ENCODE results near the gene IL17F. TPM values are rescaled to one million over a fixed set of nuclear protein-coding genes. Genes with fewer than 3 reads are reported as not detected.

Gene IL17F
- total RNA-seq, 1 experiment from 2014 or later: not detected

GRCh38 chr6:52288216-52288615, 43.9 kb upstream of the IL17F start:
- Histone ChIP-seq H3K27ac (ENCODE audit: low read length) (no peak overlapping the region), H3K4me3 (ENCODE audit: low read length) (no peak overlapping the region), H3F3A (ENCODE audit: low read length, unreplicated experiment) (no peaks in the 10 kb centered on the region), H3K4me1 (ENCODE audit: insufficient read depth, low read length) (peaks cover 13% of the 10 kb centered on the region), H2AFZ (ENCODE audit: low read length) (no peak overlapping the region), H3K9me2 (replicated peaks; ENCODE audit: low read length) (no peaks in the 10 kb centered on the region), H3K9ac (ENCODE audit: low read length) (no peak overlapping the region), H3K36me3 (ENCODE audit: low read depth, low read length) (0 out of 2 replicates have a peak, but pooled peaks cover 2% of the 10 kb centered on the region), H3K9me3 (ENCODE audit: low read length) (no peaks in the 10 kb centered on the region), H3K4me2 (ENCODE audit: low read length) (no peak overlapping the region), H3K27me3 (ENCODE audit: low read length) (no peaks in the 10 kb centered on the region), H3K79me2 (ENCODE audit: low read length) (peaks cover 14% of the 10 kb centered on the region), H4K20me1 (ENCODE audit: low read length) (peaks cover 5% of the 10 kb centered on the region; the same call in 1 of the 2 replicates)
- intact Hi-C loops (cut with micrococcal nuclease): no loop called here
- no TSS peak for BruUV-seq (replicated peaks)
- ChIA-PET POLR2A (ENCODE audit: unreplicated experiment) (no interaction called here), CTCF (no interaction called here)
- no peak for ATAC-seq
- TF ChIP-seq CTCF (conservative IDR thresholded peaks at IDR 0.05; ENCODE audit: low read depth, low read length): no peak
- no peak for TF ChIP-seq EZH2phosphoT487 (IDR thresholded peaks at IDR 0.05; ENCODE audit: borderline replicate concordance, low read length)
- no peak for TF ChIP-seq EZH2 (IDR thresholded peaks at IDR 0.05; ENCODE audit: low read length, unreplicated experiment)
- no peak for DNase-seq

- intact Hi-C loops (cut with micrococcal nuclease): loop anchor here (1.0 kb wide), 2 partner anchors 42 to 112 kb away; no protein-coding TSS in a partner anchor
- Histone ChIP-seq H2AFZ (ENCODE audit: low read length) (peak overlapping the region; percentile 27; the same call in 1 of the 2 replicates), H4K20me1 (ENCODE audit: low read length) (peaks cover 13% of the 10 kb centered on the region; the same call in 1 of the 2 replicates), H3K4me2 (ENCODE audit: low read length) (no peak overlapping the region), H3K9me2 (replicated peaks; ENCODE audit: low read length) (no peaks in the 10 kb centered on the region), H3K9me3 (ENCODE audit: low read length) (no peaks in the 10 kb centered on the region), H3K27me3 (ENCODE audit: low read length) (no peaks in the 10 kb centered on the region), H3K36me3 (ENCODE audit: low read depth, low read length) (peaks cover 13% of the 10 kb centered on the region), H3K79me2 (ENCODE audit: low read length) (peaks cover 27% of the 10 kb centered on the region), H3K4me1 (ENCODE audit: insufficient read depth, low read length) (peaks cover 22% of the 10 kb centered on the region), H3F3A (ENCODE audit: low read length, unreplicated experiment) (no peaks in the 10 kb centered on the region), H3K27ac (ENCODE audit: low read length) (no peak overlapping the region), H3K4me3 (ENCODE audit: low read length) (no peak overlapping the region), H3K9ac (ENCODE audit: low read length) (no peak overlapping the region)
- DNase-seq (peak; percentile 81), ATAC-seq (no peak)
- TF ChIP-seq CTCF (conservative IDR thresholded peaks at IDR 0.05; ENCODE audit: low read depth, low read length) (peak; percentile 92), EZH2 (IDR thresholded peaks at IDR 0.05; ENCODE audit: low read length, unreplicated experiment) (no peak)
- BruUV-seq (replicated peaks): no TSS peak
- ChIA-PET POLR2A (ENCODE audit: unreplicated experiment) (no interaction called here), CTCF (interaction anchor here (1.0 to 1.1 kb wide), 2 partner anchors 113 to 121 kb away, joined by 6 to 10 read pairs; no protein-coding TSS in a partner anchor)
These were observed 42.6 kb upstream of the IL17F start for GRCh38 chr6:52286798-52287432.
